GM21423 (cell line): ENCODE measurements around the gene SMDT1.

Experiments
- ATAC-seq: cut with Tn5 transposase; IDR thresholded peaks from one replicate; pipeline ENCODE4 v1.9.1; 2021; ENCODE audit warnings: mild to moderate bottlenecking, moderate library complexity; ENCODE audit not compliant: unreplicated experiment

Gene SMDT1

DNA sequence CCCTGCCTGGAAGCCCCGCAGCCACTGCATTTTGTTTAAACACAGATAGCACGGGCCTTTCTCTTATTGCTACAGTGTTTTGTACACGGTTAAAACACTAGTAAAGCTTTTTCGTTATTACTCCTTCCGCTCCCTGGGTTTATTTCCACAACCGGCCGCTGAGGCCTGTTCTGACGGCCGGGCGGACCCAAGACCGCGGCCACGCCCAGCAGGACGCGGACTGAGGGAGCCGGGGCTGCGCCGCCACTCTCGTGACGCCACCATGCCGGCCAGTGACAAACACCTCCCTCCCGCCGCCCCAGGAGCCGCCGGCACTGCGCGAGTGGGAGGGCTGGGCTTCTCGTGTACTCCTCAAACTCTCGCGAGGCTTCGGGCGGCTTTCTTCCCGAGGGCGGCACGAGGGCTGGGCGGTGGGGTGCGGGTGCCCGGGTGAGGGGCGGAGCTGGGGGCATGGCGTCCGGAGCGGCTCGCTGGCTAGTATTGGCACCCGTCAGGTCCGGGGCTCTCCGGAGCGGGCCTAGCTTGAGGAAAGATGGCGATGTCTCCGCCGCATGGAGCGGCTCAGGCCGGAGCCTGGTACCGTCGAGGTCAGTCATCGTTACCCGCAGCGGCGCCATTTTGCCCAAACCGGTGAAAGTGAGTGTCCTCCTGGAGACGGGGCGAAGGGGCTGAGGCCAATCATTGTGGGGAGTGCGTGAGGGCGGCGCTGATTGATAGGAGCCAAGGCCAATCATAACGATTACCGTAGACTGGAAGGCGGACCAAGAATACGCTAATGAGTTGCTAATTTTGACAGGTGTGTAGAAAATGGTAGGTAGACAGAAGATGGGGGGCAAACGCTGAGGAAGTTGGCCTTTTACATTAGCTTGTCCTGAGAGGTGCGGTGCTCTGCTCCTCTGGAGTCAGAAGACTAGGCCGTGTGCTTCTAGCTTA lies at the start of gene SMDT1:
SMDT1 (plus strand) TSS at position 382 of the 933 bp plus-strand sequence; CDS start at position 451, 69 bp downstream.
- peak; percentile 78 for ATAC-seq

GRCh38 chr22:42033263-42034181 lies 46.0 kb upstream of the SMDT1 start:
- ATAC-seq, result no peak

GRCh38 chr22:42035256-42035655 lies 44.2 kb upstream of the SMDT1 start:
- no peak for ATAC-seq

GRCh38 chr22:42039271-42039670 lies 40.2 kb upstream of the SMDT1 start:
- ATAC-seq, result no peak

GRCh38 chr22:42041784-42042183 lies 37.7 kb upstream of the SMDT1 start:
- ATAC-seq, result no peak

DNA sequence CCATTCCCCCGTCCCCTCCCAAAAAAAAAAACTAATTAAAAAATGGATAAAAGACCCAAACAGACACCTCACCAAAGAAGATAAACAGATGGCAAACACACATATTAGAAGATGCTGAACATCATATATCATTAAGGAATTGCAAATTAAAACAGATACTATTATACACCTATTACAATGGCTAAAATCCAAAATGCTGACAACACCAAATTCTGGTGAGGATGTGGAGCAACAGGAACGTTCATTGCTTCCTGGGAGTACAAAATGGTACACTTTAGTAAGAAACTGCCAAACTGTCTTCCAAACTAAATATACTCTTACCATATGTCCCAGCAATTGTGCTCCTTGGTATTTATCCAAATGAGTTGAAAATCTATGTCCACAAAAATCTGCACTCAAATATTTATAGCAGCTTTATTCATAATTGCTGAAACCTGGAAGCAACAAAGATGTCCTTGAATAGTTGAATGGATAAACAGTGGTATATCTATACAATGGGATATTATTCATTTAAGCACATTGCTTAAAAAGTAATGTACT lies 28.8 kb upstream of the SMDT1 start:
- no peak for ATAC-seq

- no peak for ATAC-seq
Measured at GRCh38 chr22:42052765-42053164, 26.7 kb upstream of the SMDT1 start.

- ATAC-seq, result no peak
Measured at GRCh38 chr22:42056757-42057511, 22.6 kb upstream of the SMDT1 start.

GRCh38 chr22:42060489-42060888 lies 19.0 kb upstream of the SMDT1 start:
- ATAC-seq, result no peak

DNA sequence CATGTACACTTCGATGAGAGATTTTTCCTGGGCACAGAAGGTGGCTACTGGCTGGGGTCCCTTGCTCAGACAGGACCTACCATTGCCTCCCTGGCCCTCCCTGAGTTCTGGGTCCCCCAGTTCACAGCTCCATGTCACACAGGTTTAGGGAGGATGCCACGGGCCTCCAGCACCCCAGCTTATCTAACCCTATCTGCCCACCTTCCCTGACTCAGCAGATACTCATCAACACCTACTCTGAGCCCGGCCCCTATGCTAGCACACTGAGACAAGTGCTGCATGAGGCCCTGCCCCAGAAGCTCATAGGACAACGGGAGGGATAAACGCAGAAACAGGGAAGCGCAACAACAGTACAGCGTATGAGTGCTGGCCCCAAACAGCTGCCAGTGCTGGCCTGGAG lies 18.5 kb upstream of the SMDT1 start:
- ATAC-seq, result no peak

GRCh38 chr22:42062506-42063170 lies 16.9 kb upstream of the SMDT1 start:
- no peak for ATAC-seq

- ATAC-seq, result no peak
Measured at GRCh38 chr22:42064629-42065028, 14.9 kb upstream of the SMDT1 start.

DNA sequence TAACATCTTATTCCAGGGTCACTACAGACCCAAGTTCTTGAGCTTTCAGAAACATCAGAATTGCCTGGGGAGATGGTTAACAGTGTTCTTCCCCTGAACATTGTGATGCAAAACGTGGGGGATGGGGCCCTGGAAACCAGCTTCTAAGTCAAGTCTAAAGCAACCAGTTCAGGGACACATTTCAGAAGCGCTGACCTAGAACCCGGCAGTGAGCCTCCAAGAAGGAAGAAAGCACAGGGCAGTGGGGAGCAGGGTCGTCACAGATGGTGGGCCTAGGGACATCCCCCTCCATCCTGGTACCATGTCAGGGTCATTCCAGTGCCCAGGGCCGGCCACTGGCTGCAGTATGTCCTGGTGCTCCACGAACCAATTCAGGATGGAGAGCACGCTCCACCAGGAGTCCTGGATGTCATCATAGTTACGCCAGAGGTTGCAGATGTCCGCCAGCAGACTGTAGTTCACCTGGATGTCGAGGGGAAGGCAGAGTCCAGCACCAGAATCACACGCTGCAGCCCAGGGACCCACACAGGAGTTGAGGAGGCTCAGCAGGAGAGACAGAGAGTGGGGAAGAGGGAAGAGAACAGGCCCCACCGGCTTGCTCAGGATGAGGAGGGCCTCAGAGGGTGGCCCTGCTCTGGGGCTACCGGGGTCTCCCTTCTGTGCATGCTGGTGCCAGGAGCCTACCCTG lies 13.9 kb upstream of the SMDT1 start:
- ATAC-seq, result no peak

GRCh38 chr22:42066126-42066761 lies 13.3 kb upstream of the SMDT1 start:
- no peak for ATAC-seq

GRCh38 chr22:42066937-42067336 lies 12.6 kb upstream of the SMDT1 start:
- no peak for ATAC-seq

DNA sequence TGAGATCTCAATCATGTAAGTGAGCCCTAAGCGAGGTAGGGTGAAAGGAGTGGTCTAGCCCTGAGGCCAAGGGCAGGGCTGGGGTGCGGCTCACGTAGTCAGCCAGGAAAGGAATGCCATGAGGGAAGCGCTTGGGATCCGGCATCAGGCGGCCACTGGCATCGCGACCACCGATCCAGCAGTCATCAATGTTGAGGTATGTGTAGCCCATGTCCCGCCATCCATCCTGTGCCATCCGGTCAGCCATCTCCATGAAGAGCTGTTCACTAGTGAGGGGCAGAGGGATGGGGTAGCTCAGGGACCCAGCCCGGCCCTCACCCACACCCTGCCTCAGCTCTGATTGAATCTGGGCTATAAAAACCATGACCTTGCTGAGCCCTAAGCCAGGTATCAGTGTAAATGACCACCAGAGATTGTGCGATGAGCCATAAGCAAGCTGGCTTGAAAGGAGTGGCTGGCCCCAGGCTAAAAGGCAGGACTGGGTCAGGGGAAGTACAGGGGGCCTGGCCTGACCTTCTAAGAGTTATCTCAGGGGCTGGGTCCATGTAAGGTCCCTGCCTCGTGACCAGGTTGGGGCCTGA lies 11.7 kb upstream of the SMDT1 start:
- ATAC-seq, result no peak

GRCh38 chr22:42068291-42068690 lies 11.2 kb upstream of the SMDT1 start:
- ATAC-seq, result no peak

DNA sequence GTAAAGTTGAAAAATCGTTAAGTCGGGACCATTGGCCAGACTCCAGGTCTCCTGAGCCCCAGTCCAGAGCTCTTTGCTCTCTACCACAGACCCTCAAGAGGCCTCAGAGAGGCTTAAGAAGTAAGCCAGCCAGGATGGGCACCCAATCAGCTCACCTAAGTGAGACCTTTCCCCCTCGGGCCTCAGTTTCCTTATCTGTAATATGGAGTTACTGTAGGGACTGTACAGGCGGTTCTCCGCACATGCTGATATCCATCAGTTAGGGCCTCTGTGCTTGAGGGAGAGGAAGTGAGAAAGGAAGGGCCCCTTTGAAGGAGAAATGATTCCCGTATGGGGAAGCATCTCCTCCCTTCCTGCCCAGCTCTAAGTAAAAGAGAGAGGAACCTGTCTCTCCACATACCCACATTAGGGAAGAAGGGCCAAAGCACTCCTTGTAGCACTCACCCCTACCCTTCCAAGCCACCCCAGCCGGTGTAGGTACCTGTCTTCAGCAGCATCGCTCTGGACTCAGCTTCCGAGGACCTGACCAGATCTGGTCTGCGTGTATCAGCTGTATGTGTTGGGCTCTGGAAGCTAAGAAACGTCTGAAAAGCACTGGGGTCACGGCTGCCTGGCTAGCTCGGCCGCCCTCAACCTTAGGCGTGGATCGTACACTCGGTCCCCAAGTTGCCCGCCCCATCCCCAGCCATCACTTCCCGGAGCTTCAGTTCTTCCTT lies 9.5 kb upstream of the SMDT1 start:
- ATAC-seq, result peak; percentile 4
